GM23338 (cell line): Measurements from ENCODE around the gene COL9A2. TPM values are rescaled to one million over a fixed set of nuclear protein-coding genes. Genes with fewer than 3 reads are reported as not detected.

Experiments
- ATAC-seq: fragments of 200-7000 bp; cut with Tn5 transposase; 3 replicates; pipeline ENCODE4 v1.9.1; 2020
- DNase-seq: peaks from one replicate; pipeline ENCODE4 v3.0.0-alpha.2; 2015; ENCODE audit warnings: low spot score
- H2AFZ ChIP-seq: fragments of 200-600 bp; sonication (generic); 2 replicates; pipeline ENCODE4 v1.8.0; 2016; ENCODE audit warnings: antibody characterized with exemption, mild to moderate bottlenecking, moderate library complexity
- H3F3A ChIP-seq: fragments of 200-600 bp; sonication (generic); replicated peaks from 2 replicates; pipeline ENCODE4 v1.8.0; 2017; ENCODE audit warnings: antibody characterized with exemption, mixed run types, low read depth
- H3K27ac ChIP-seq: fragments of 200-600 bp; sonication (generic); 2 replicates; pipeline ENCODE4 v1.6.1; 2016; ENCODE audit warnings: low read depth
- H3K27me3 ChIP-seq: fragments of 200-600 bp; sonication (generic); 2 replicates; pipeline ENCODE4 v1.8.0; 2016; ENCODE audit warnings: mild to moderate bottlenecking, mixed run types, moderate library complexity; ENCODE audit not compliant: insufficient read depth
- H3K36me3 ChIP-seq: fragments of 200-600 bp; sonication (generic); 2 replicates; pipeline ENCODE4 v1.8.0; 2016; ENCODE audit warnings: mild to moderate bottlenecking; ENCODE audit not compliant: insufficient read depth
- H3K4me1 ChIP-seq: fragments of 200-600 bp; sonication (generic); 2 replicates; pipeline ENCODE4 v1.8.0; 2016; ENCODE audit warnings: mild to moderate bottlenecking, moderate library complexity; ENCODE audit not compliant: insufficient read depth
- H3K4me2 ChIP-seq: fragments of 200-600 bp; sonication (generic); 2 replicates; pipeline ENCODE4 v1.7.1; 2017; ENCODE audit warnings: mixed run types
- H3K4me3 ChIP-seq: fragments of 200-600 bp; sonication (generic); 2 replicates; pipeline ENCODE4 v1.6.1; 2016; ENCODE audit warnings: mixed run types
- H3K79me2 ChIP-seq: fragments of 200-600 bp; sonication (generic); replicated peaks from 2 replicates; pipeline ENCODE4 v1.8.0; 2017; ENCODE audit warnings: mild to moderate bottlenecking; ENCODE audit not compliant: insufficient read depth
- H3K9me2 ChIP-seq: fragments of 200-600 bp; sonication (generic); 2 replicates; pipeline ENCODE4 v1.8.0; 2017; ENCODE audit not compliant: insufficient read depth
- H4K20me1 ChIP-seq: fragments of 200-600 bp; sonication (generic); replicated peaks from 2 replicates; pipeline ENCODE4 v1.8.0; 2017; ENCODE audit warnings: mild to moderate bottlenecking; ENCODE audit not compliant: insufficient read depth
- H3K27ac Mint-ChIP-seq: 2 replicates; pipeline ENCODE4 v1.8.0; 2020; ENCODE audit warnings: inconsistent platforms, mild to moderate bottlenecking, moderate library complexity, mixed read lengths
- H3K27me3 Mint-ChIP-seq: 3 replicates; pipeline ENCODE4 v1.8.0; 2022; ENCODE audit warnings: low read depth, mild to moderate bottlenecking, moderate library complexity, mixed read lengths, inconsistent platforms; ENCODE audit not compliant: insufficient read depth, poor library complexity
- H3K36me3 Mint-ChIP-seq: 3 replicates; pipeline ENCODE4 v1.8.0; 2021; ENCODE audit warnings: low read depth, mild to moderate bottlenecking, inconsistent platforms, moderate library complexity, mixed read lengths
- H3K4me1 Mint-ChIP-seq: 3 replicates; pipeline ENCODE4 v1.8.0; 2020; ENCODE audit warnings: mild to moderate bottlenecking, inconsistent platforms, mixed read lengths
- H3K4me3 Mint-ChIP-seq: 3 replicates; pipeline ENCODE4 v1.8.0; 2021; ENCODE audit warnings: moderate library complexity, mild to moderate bottlenecking, inconsistent platforms, mixed read lengths
- H3K9me3 Mint-ChIP-seq: 3 replicates; pipeline ENCODE4 v1.8.0; 2020; ENCODE audit warnings: moderate library complexity, mild to moderate bottlenecking, inconsistent platforms, mixed read lengths
- CREB1 ChIP-seq: fragments of 250-450 bp; sonication (Bioruptor Pico); IDR thresholded peaks from 2 replicates; pipeline ENCODE4 v1.5.0; 2020; ENCODE audit warnings: low read depth, mild to moderate bottlenecking, moderate library complexity
- EZH2 ChIP-seq: fragments of 200-600 bp; sonication (generic); IDR thresholded peaks from one replicate; pipeline ENCODE4 v1.8.0; 2017; ENCODE audit warnings: antibody characterized with exemption, mild to moderate bottlenecking, low read depth; ENCODE audit not compliant: unreplicated experiment
- EZH2phosphoT487 ChIP-seq: fragments of 200-600 bp; sonication (generic); IDR thresholded peaks from one replicate; pipeline ENCODE4 v1.8.1; 2018; ENCODE audit warnings: antibody characterized with exemption; ENCODE audit not compliant: unreplicated experiment
- JUNB ChIP-seq: IDR thresholded peaks from one replicate; pipeline ENCODE4 v1.6.1; 2016; ENCODE audit warnings: antibody characterized with exemption; ENCODE audit not compliant: unreplicated experiment
- NANOG ChIP-seq: IDR thresholded peaks from 2 replicates; pipeline ENCODE4 v1.6.1; 2016; ENCODE audit warnings: antibody characterized with exemption, borderline replicate concordance
- POLR2AphosphoS5 ChIP-seq: IDR thresholded peaks from 2 replicates; pipeline ENCODE4 v1.6.1; 2016; ENCODE audit warnings: antibody characterized with exemption, low read depth
- STAT1 ChIP-seq: IDR thresholded peaks from one replicate; pipeline ENCODE4 v1.6.1; 2016; ENCODE audit warnings: antibody characterized with exemption; ENCODE audit not compliant: unreplicated experiment
- ZNF114 ChIP-seq: fragments of 250-450 bp; sonication (Bioruptor Pico); IDR thresholded peaks from 2 replicates; pipeline ENCODE4 v1.5.0; 2020; ENCODE audit warnings: mild to moderate bottlenecking, moderate library complexity
- ZNF331 ChIP-seq: fragments of 250-450 bp; sonication (Bioruptor Pico); IDR thresholded peaks from 2 replicates; pipeline ENCODE4 v1.5.0; 2020; ENCODE audit warnings: low read depth, mild to moderate bottlenecking, moderate library complexity
- polyA plus RNA-seq: library from polyadenylated mRNA; unstranded; fragments of >200 nt; fragmentation: Nextera tagmentation; extraction: Ambion mirVana; gene quantifications from 2 replicates; pipeline ENCODE4 v1.2.1, GENCODE V29; 2016
- total RNA-seq: library from RNA; depleted of rRNA; stranded (reverse); fragments of >200 nt; shearing (Covaris generic); gene quantifications from 2 replicates; pipeline ENCODE4 v1.2.3, GENCODE V29; 2014
- TF ChIP-seq, protein P1 (sequence below): IDR thresholded peaks from 2 replicates; pipeline ENCODE4 v1.6.1; 2016; ENCODE audit warnings: antibody characterized with exemption
- TF ChIP-seq, protein P2 (sequence below): fragments of 250-450 bp; sonication (Bioruptor Pico); IDR thresholded peaks from 2 replicates; pipeline ENCODE4 v1.5.0; 2020; ENCODE audit warnings: mild to moderate bottlenecking, moderate library complexity
- TF ChIP-seq, protein P3 (sequence below), 2 experiments: fragments of 200-600 bp in 1 of 2; sonication (generic) in 1 of 2; conservative IDR thresholded peaks; 2 replicates each; pipeline versions ENCODE4 v1.5.1 to v1.6.1; 2016 to 2017; ENCODE audit warnings: antibody characterized with exemption in 2 of 2, low read depth in 2 of 2, mild to moderate bottlenecking in 2 of 2, moderate library complexity in 1 of 2
- TF ChIP-seq, protein P4 (sequence below): IDR thresholded peaks from one replicate; pipeline ENCODE4 v1.6.1; 2018; ENCODE audit warnings: antibody characterized with exemption; ENCODE audit not compliant: unreplicated experiment

COL9A2 gene
- total and polyA plus RNA-seq, 2 experiments from 2014 or later, result 2.6 to 2.8 TPM

DNA sequence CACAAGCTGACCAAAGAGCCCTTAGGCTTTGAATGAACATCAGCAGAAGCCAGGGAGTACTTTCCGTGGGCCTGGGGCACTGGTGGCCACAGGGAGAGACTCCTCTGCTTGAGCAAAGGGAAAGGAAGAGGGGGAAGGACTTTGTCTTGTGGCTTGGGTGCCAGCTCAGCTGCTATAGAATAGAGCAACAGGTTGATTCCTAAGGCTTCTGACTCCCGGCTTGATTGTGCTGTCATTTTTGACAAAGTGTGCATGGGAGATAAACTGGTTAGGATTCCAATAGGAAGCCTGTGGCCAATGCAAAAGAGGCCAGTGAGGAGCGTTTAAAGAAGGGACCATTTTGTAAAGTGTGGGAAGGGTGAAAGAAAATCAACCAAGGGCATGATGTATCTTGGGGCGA is 44.6 kb upstream of the COL9A2 start:
- no peaks in the 10 kb centered on the region for H3K27me3 ChIP-seq
- Mint-ChIP-seq H3K4me3 (no peak overlapping the region), H3K4me1 (peaks cover 7% of the 10 kb centered on the region; the same call in 2 of the 3 replicates), H3K27me3 (peaks cover 6% of the 10 kb centered on the region), H3K36me3 (no peaks in the 10 kb centered on the region), H3K9me3 (peaks cover 28% of the 10 kb centered on the region; the same call in 2 of the 3 replicates), H3K27ac (no peak overlapping the region)
- no peak overlapping the region for H2AFZ ChIP-seq
- no peak overlapping the region for H3K4me2 ChIP-seq
- H4K20me1 ChIP-seq, result no peaks in the 10 kb centered on the region
- no peaks in the 10 kb centered on the region for H3K79me2 ChIP-seq
- no peaks in the 10 kb centered on the region for H3F3A ChIP-seq
- H3K4me1 ChIP-seq, result peaks cover 2% of the 10 kb centered on the region; the same call in 1 of the 2 replicates
- TF ChIP-seq CREB1 (CRISPR knock-in tag) (no peak), JUNB (no peak), ZNF114 (no peak), ZNF331 (CRISPR knock-in tag) (no peak), STAT1 (no peak), EZH2phosphoT487 (no peak), NANOG (no peak), POLR2AphosphoS5 (no peak), EZH2 (no peak)
- TF ChIP-seq, protein P1, sequence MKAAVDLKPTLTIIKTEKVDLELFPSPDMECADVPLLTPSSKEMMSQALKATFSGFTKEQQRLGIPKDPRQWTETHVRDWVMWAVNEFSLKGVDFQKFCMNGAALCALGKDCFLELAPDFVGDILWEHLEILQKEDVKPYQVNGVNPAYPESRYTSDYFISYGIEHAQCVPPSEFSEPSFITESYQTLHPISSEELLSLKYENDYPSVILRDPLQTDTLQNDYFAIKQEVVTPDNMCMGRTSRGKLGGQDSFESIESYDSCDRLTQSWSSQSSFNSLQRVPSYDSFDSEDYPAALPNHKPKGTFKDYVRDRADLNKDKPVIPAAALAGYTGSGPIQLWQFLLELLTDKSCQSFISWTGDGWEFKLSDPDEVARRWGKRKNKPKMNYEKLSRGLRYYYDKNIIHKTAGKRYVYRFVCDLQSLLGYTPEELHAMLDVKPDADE, result no peak
- TF ChIP-seq, protein P2, sequence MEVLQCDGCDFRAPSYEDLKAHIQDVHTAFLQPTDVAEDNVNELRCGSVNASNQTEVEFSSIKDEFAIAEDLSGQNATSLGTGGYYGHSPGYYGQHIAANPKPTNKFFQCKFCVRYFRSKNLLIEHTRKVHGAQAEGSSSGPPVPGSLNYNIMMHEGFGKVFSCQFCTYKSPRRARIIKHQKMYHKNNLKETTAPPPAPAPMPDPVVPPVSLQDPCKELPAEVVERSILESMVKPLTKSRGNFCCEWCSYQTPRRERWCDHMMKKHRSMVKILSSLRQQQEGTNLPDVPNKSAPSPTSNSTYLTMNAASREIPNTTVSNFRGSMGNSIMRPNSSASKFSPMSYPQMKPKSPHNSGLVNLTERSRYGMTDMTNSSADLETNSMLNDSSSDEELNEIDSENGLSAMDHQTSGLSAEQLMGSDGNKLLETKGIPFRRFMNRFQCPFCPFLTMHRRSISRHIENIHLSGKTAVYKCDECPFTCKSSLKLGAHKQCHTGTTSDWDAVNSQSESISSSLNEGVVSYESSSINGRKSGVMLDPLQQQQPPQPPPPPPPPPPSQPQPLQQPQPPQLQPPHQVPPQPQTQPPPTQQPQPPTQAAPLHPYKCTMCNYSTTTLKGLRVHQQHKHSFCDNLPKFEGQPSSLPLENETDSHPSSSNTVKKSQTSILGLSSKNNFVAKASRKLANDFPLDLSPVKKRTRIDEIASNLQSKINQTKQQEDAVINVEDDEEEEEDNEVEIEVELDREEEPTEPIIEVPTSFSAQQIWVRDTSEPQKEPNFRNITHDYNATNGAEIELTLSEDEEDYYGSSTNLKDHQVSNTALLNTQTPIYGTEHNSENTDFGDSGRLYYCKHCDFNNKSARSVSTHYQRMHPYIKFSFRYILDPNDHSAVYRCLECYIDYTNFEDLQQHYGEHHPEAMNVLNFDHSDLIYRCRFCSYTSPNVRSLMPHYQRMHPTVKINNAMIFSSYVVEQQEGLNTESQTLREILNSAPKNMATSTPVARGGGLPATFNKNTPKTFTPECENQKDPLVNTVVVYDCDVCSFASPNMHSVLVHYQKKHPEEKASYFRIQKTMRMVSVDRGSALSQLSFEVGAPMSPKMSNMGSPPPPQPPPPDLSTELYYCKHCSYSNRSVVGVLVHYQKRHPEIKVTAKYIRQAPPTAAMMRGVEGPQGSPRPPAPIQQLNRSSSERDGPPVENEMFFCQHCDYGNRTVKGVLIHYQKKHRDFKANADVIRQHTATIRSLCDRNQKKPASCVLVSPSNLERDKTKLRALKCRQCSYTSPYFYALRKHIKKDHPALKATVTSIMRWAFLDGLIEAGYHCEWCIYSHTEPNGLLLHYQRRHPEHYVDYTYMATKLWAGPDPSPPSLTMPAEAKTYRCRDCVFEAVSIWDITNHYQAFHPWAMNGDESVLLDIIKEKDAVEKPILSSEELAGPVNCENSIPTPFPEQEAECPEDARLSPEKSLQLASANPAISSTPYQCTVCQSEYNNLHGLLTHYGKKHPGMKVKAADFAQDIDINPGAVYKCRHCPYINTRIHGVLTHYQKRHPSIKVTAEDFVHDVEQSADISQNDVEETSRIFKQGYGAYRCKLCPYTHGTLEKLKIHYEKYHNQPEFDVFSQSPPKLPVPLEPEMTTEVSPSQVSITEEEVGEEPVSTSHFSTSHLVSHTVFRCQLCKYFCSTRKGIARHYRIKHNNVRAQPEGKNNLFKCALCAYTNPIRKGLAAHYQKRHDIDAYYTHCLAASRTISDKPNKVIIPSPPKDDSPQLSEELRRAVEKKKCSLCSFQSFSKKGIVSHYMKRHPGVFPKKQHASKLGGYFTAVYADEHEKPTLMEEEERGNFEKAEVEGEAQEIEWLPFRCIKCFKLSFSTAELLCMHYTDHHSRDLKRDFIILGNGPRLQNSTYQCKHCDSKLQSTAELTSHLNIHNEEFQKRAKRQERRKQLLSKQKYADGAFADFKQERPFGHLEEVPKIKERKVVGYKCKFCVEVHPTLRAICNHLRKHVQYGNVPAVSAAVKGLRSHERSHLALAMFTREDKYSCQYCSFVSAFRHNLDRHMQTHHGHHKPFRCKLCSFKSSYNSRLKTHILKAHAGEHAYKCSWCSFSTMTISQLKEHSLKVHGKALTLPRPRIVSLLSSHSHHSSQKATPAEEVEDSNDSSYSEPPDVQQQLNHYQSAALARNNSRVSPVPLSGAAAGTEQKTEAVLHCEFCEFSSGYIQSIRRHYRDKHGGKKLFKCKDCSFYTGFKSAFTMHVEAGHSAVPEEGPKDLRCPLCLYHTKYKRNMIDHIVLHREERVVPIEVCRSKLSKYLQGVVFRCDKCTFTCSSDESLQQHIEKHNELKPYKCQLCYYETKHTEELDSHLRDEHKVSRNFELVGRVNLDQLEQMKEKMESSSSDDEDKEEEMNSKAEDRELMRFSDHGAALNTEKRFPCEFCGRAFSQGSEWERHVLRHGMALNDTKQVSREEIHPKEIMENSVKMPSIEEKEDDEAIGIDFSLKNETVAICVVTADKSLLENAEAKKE, result no peak
- TF ChIP-seq, protein P3, sequence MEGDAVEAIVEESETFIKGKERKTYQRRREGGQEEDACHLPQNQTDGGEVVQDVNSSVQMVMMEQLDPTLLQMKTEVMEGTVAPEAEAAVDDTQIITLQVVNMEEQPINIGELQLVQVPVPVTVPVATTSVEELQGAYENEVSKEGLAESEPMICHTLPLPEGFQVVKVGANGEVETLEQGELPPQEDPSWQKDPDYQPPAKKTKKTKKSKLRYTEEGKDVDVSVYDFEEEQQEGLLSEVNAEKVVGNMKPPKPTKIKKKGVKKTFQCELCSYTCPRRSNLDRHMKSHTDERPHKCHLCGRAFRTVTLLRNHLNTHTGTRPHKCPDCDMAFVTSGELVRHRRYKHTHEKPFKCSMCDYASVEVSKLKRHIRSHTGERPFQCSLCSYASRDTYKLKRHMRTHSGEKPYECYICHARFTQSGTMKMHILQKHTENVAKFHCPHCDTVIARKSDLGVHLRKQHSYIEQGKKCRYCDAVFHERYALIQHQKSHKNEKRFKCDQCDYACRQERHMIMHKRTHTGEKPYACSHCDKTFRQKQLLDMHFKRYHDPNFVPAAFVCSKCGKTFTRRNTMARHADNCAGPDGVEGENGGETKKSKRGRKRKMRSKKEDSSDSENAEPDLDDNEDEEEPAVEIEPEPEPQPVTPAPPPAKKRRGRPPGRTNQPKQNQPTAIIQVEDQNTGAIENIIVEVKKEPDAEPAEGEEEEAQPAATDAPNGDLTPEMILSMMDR (conservative IDR thresholded peaks at IDR 0.05; ENCODE audit: low read depth in 2 of 2), result no peak
- TF ChIP-seq, protein P4, sequence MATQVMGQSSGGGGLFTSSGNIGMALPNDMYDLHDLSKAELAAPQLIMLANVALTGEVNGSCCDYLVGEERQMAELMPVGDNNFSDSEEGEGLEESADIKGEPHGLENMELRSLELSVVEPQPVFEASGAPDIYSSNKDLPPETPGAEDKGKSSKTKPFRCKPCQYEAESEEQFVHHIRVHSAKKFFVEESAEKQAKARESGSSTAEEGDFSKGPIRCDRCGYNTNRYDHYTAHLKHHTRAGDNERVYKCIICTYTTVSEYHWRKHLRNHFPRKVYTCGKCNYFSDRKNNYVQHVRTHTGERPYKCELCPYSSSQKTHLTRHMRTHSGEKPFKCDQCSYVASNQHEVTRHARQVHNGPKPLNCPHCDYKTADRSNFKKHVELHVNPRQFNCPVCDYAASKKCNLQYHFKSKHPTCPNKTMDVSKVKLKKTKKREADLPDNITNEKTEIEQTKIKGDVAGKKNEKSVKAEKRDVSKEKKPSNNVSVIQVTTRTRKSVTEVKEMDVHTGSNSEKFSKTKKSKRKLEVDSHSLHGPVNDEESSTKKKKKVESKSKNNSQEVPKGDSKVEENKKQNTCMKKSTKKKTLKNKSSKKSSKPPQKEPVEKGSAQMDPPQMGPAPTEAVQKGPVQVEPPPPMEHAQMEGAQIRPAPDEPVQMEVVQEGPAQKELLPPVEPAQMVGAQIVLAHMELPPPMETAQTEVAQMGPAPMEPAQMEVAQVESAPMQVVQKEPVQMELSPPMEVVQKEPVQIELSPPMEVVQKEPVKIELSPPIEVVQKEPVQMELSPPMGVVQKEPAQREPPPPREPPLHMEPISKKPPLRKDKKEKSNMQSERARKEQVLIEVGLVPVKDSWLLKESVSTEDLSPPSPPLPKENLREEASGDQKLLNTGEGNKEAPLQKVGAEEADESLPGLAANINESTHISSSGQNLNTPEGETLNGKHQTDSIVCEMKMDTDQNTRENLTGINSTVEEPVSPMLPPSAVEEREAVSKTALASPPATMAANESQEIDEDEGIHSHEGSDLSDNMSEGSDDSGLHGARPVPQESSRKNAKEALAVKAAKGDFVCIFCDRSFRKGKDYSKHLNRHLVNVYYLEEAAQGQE, result no peak
- H3K36me3 ChIP-seq, result no peaks in the 10 kb centered on the region
- no peaks in the 10 kb centered on the region for H3K9me2 ChIP-seq
- ATAC-seq, result no peak
- no peak overlapping the region for H3K27ac ChIP-seq
- no peak for DNase-seq
- no peak overlapping the region for H3K4me3 ChIP-seq
